IgD-negative memory B cell (primary cell): ENCODE measurements around the gene ACOX3. TPM values are rescaled to one million over a fixed set of nuclear protein-coding genes. Genes with fewer than 3 reads are reported as not detected.
"Not testable (repeated sequence)": the region's sequence is repeated elsewhere in the genome, so short reads cannot be mapped to it uniquely, and the experiment has no call there.

Source experiments
- H3K27ac Mint-ChIP-seq, 3 donors: one replicate each; pipeline ENCODE4 v1.8.0; 2020 to 2022; ENCODE audit warnings: mild to moderate bottlenecking in 3 of 3, mixed read lengths in 3 of 3, moderate library complexity in 1 of 3
- H3K27me3 Mint-ChIP-seq: one replicate; pipeline ENCODE4 v1.8.0; 2021; ENCODE audit warnings: mixed read lengths
- H3K36me3 Mint-ChIP-seq: one replicate; pipeline ENCODE4 v1.8.0; 2020; ENCODE audit warnings: mild to moderate bottlenecking, mixed read lengths
- H3K4me1 Mint-ChIP-seq, 3 donors: one replicate each; pipeline ENCODE4 v1.8.0; 2020 to 2022; ENCODE audit warnings: mixed read lengths in 3 of 3, mild to moderate bottlenecking in 1 of 3
- H3K4me3 Mint-ChIP-seq, 4 donors: one replicate each; pipeline ENCODE4 v1.8.0; 2020 to 2022; ENCODE audit warnings: mild to moderate bottlenecking in 4 of 4, mixed read lengths in 4 of 4, moderate library complexity in 3 of 4
- H3K9me3 Mint-ChIP-seq, 3 donors: one replicate each; pipeline ENCODE4 v1.8.0; 2020 to 2021; ENCODE audit warnings: mixed read lengths in 3 of 3, mild to moderate bottlenecking in 1 of 3
- polyA plus RNA-seq: library from polyadenylated mRNA; unstranded; fragments of 300-500 nt; fragmentation: Illumina TruSeq; gene quantifications from one replicate; pipeline ENCODE4 v1.2.3, GENCODE V29; 2021

Gene ACOX3
- polyA plus RNA-seq, 1 donor from 2014 or later = 13.1 TPM

- not testable (repeated sequence) for H3K9me3 Mint-ChIP-seq, H3K36me3 Mint-ChIP-seq, H3K4me1 Mint-ChIP-seq, H3K4me3 Mint-ChIP-seq, H3K27ac Mint-ChIP-seq, H3K27me3 Mint-ChIP-seq
These were observed 54.4 kb downstream of the ACOX3 start for GRCh38 chr4:8386131-8386530.

DNA sequence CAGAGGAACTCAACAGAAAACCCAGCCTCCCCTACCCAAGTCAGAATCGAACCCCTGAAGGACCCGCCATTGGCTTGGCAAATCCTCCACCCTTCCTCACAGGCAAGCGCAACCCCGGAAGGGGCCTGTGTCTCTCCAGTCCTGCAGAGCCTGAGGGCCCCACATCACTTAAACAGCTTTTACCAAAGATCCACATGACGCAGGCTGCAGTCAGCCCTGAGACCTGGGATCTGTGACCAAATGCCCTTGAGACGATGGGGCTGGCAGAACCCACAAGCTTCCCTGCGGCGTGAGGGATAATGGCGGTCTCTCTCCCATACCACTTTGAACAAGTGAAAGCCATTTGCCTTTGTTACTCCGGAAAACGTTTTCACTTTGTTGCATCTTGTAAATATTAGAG lies 54.9 kb downstream of the ACOX3 start:
- Mint-ChIP-seq H3K4me1 (peaks cover 0 to 4% (median 0%) of the 10 kb centered on the region in 3 donors), H3K9me3 (peaks cover 0 to 2% (median 0%) of the 10 kb centered on the region in 3 donors), H3K27me3 (no peaks in the 10 kb centered on the region), H3K27ac (no peak overlapping the region), H3K36me3 (peaks cover 7% of the 10 kb centered on the region), H3K4me3 (no peak overlapping the region)

- H3K4me3 Mint-ChIP-seq = no peak overlapping the region
- peaks cover 0 to 1% (median 0%) of the 10 kb centered on the region in 3 donors for H3K4me1 Mint-ChIP-seq
- peaks cover 0 to 2% (median 0%) of the 10 kb centered on the region in 3 donors for H3K9me3 Mint-ChIP-seq
- H3K27ac Mint-ChIP-seq = no peak overlapping the region
- peaks cover 3% of the 10 kb centered on the region for H3K36me3 Mint-ChIP-seq
- no peaks in the 10 kb centered on the region for H3K27me3 Mint-ChIP-seq
These were observed 55.4 kb downstream of the ACOX3 start for GRCh38 chr4:8385106-8385505.

- H3K4me3 Mint-ChIP-seq = no peak overlapping the region
- H3K4me1 Mint-ChIP-seq = peaks cover 0 to 1% (median 0%) of the 10 kb centered on the region in 3 donors
- no peak overlapping the region for H3K27ac Mint-ChIP-seq
- peaks cover 2% of the 10 kb centered on the region for H3K36me3 Mint-ChIP-seq
- peaks cover 0 to 2% (median 0%) of the 10 kb centered on the region in 3 donors for H3K9me3 Mint-ChIP-seq
- no peaks in the 10 kb centered on the region for H3K27me3 Mint-ChIP-seq
These were observed 56.0 kb downstream of the ACOX3 start for GRCh38 chr4:8384397-8385060.

DNA sequence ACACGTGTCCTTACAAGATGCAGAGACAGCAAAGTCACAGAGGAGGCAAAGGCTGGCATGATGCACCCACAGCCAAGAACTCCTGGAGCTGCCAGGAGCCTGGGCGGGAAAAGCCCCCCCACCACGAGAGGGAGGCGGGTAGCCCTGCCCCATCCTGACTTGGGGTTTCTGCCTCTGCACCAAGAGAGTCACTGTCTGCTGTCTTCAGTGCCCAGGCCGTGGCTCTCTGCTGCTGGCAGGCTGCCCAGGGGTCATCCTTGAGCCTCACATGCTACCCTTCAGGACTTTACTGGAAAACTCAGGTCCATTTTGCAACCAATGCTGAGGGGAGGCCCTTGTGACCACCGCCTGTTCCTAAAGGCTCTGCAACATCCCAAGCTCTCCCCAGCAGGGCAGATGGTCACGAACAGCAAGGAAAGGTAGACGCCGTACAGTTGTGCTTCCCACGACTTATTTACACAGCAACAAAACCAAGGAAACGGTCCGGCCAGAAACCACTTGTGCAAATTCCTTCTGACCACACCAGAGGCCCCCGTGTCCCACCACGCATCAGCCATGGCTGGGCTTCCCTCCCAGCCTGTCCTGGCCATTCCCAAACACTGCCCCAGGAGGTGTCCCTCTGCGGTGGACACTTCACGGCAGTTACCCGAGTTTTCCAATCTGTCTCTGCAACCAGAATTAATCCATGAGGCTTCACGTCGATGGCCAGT lies 56.9 kb downstream of the ACOX3 start:
- Mint-ChIP-seq H3K4me3 (no peak overlapping the region), H3K27ac (no peak overlapping the region), H3K36me3 (no peaks in the 10 kb centered on the region), H3K4me1 (peaks cover 0 to 1% (median 0%) of the 10 kb centered on the region in 3 donors), H3K9me3 (peaks cover 0 to 2% (median 0%) of the 10 kb centered on the region in 3 donors), H3K27me3 (no peaks in the 10 kb centered on the region)

- Mint-ChIP-seq H3K9me3 (peaks cover 0 to 2% (median 0%) of the 10 kb centered on the region in 3 donors), H3K4me3 (no peak overlapping the region), H3K4me1 (peaks cover 0 to 1% (median 0%) of the 10 kb centered on the region in 3 donors), H3K36me3 (no peaks in the 10 kb centered on the region), H3K27ac (no peak overlapping the region), H3K27me3 (no peaks in the 10 kb centered on the region)
These were observed 57.5 kb downstream of the ACOX3 start for GRCh38 chr4:8383016-8383415.

- no peak overlapping the region for H3K27ac Mint-ChIP-seq
- H3K9me3 Mint-ChIP-seq = peaks cover 0 to 2% (median 0%) of the 10 kb centered on the region in 3 donors
- H3K36me3 Mint-ChIP-seq = no peaks in the 10 kb centered on the region
- H3K4me1 Mint-ChIP-seq = no peaks in the 10 kb centered on the region
- H3K27me3 Mint-ChIP-seq = no peaks in the 10 kb centered on the region
- no peak overlapping the region for H3K4me3 Mint-ChIP-seq
These were observed 58.5 kb downstream of the ACOX3 start for GRCh38 chr4:8381814-8382581.

- H3K27ac Mint-ChIP-seq = no peak overlapping the region
- peaks cover 0 to 2% (median 0%) of the 10 kb centered on the region in 3 donors for H3K9me3 Mint-ChIP-seq
- no peaks in the 10 kb centered on the region for H3K4me1 Mint-ChIP-seq
- peaks cover 2% of the 10 kb centered on the region for H3K36me3 Mint-ChIP-seq
- H3K4me3 Mint-ChIP-seq = no peak overlapping the region
- H3K27me3 Mint-ChIP-seq = no peaks in the 10 kb centered on the region
These were observed 59.8 kb downstream of the ACOX3 start for GRCh38 chr4:8380511-8381415.

- peaks cover 5% of the 10 kb centered on the region for H3K36me3 Mint-ChIP-seq
- no peak overlapping the region for H3K27ac Mint-ChIP-seq
- H3K4me1 Mint-ChIP-seq = no peaks in the 10 kb centered on the region
- no peaks in the 10 kb centered on the region for H3K9me3 Mint-ChIP-seq
- H3K4me3 Mint-ChIP-seq = no peak overlapping the region
- no peaks in the 10 kb centered on the region for H3K27me3 Mint-ChIP-seq
These were observed 60.8 kb downstream of the ACOX3 start for GRCh38 chr4:8379771-8380170.

- Mint-ChIP-seq H3K36me3 (peaks cover 5% of the 10 kb centered on the region), H3K27ac (no peak overlapping the region), H3K27me3 (no peaks in the 10 kb centered on the region), H3K4me1 (no peaks in the 10 kb centered on the region), H3K4me3 (no peak overlapping the region), H3K9me3 (no peaks in the 10 kb centered on the region)
These were observed 61.2 kb downstream of the ACOX3 start for GRCh38 chr4:8379281-8379680.

GRCh38 chr4:8378776-8379175 lies 61.7 kb downstream of the ACOX3 start:
- Mint-ChIP-seq H3K36me3 (peaks cover 5% of the 10 kb centered on the region), H3K27me3 (no peaks in the 10 kb centered on the region), H3K9me3 (no peaks in the 10 kb centered on the region), H3K27ac (no peak overlapping the region), H3K4me1 (no peaks in the 10 kb centered on the region), H3K4me3 (no peak overlapping the region)

DNA sequence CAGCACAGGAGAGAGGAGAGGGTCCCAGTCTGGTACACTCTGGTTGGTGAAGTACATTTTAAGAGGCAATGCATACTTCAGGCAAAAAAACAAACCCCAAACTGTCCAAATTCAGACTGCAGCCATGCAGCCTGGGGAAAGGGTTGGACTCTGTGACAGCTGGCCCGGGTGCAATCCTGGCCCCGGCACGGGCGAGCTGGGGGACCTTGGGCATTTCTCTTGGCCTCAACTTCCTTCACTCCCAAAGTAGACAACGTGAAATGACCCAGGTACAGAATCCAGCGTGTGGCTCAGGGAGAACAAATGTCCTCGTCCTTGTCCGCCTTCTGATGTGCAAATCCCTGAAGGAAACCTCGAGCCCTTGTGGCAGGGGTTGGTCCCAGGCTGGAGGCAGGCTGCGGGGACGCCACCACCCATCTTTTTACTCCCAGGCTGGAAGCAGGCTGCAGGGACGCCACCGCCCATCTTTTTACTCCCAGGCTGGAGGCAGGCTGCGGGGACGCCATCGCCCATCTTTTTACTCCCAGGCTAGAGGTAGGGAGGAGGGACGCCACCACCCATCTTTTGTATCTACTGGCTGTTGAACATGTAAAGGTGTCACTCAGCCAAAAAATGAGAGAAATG lies 62.3 kb downstream of the ACOX3 start:
- Mint-ChIP-seq H3K36me3 (peaks cover 5% of the 10 kb centered on the region), H3K9me3 (no peaks in the 10 kb centered on the region), H3K27ac (peak overlapping the region in 1 of 3 donors; percentile 71), H3K4me1 (no peaks in the 10 kb centered on the region), H3K4me3 (no peak overlapping the region), H3K27me3 (no peaks in the 10 kb centered on the region)

GRCh38 chr4:8377103-8378075 lies 63.1 kb downstream of the ACOX3 start:
- H3K4me3 Mint-ChIP-seq = no peak overlapping the region
- no peaks in the 10 kb centered on the region for H3K27me3 Mint-ChIP-seq
- no peaks in the 10 kb centered on the region for H3K4me1 Mint-ChIP-seq
- no peak overlapping the region for H3K27ac Mint-ChIP-seq
- peaks cover 5% of the 10 kb centered on the region for H3K36me3 Mint-ChIP-seq
- H3K9me3 Mint-ChIP-seq = no peaks in the 10 kb centered on the region
